ENCODE results near the gene SLC22A23.

Gene SLC22A23

DNA sequence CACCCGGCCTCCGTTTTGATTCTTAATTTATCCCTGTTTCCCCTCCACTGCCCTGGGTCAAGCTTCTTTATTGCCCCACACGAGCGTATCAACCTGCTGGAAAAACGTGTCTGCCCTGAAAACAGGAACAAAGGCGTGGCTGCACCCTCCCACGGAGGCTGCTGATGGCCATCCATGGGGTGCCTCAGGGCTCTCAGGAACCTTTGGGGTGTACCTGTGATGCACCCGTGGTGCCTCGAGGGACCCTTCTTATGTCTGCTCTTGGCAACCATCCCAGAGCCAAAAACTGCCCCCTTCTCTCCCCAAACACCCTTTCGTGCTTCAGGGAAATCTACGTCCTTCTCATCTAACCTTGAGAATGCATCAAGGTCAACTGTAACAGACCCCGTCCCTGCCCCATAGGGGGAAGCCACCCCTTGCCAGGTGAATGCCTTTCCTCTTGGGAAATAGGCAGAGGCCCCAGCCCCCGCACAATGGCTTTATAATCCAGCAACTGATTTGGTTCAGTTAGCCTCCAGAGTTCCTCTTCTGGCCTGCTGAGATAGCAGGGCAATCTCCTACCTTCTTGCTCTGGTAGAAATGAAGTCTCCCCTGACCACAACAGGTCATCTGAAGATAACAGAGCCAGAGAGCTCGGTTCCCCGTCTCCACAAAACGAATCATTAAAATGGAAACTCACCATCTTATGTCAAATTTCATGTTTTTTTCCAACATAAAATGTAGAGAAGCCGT is 168.7 kb downstream of the SLC22A23 start:
- Histone ChIP-seq H3K4me3 (ENCODE audit: low read depth, low read length) (no peak overlapping the region), H3K27me3 (ENCODE audit: control insufficient read depth, insufficient read depth, low read length) (no peaks in the 10 kb centered on the region), H3K36me3 (ENCODE audit: control insufficient read depth, insufficient read depth, low read length) (peaks cover 18% of the 10 kb centered on the region), H3K9me3 (ENCODE audit: control insufficient read depth, insufficient read depth, low read length) (no peaks in the 10 kb centered on the region), H3K9ac (ENCODE audit: low read depth, low read length) (no peak overlapping the region), H3K4me1 (ENCODE audit: control insufficient read depth, insufficient read depth, low read length) (no peaks in the 10 kb centered on the region)

- no peak overlapping the region for H3K9ac ChIP-seq (ENCODE audit: low read depth, low read length)
- no peaks in the 10 kb centered on the region for H3K9me3 ChIP-seq (ENCODE audit: control insufficient read depth, insufficient read depth, low read length)
- H3K4me3 ChIP-seq (ENCODE audit: low read depth, low read length): no peak overlapping the region
- H3K36me3 ChIP-seq (ENCODE audit: control insufficient read depth, insufficient read depth, low read length): peaks cover 18% of the 10 kb centered on the region
- H3K4me1 ChIP-seq (ENCODE audit: control insufficient read depth, insufficient read depth, low read length): peaks cover 5% of the 10 kb centered on the region
- no peaks in the 10 kb centered on the region for H3K27me3 ChIP-seq (ENCODE audit: control insufficient read depth, insufficient read depth, low read length)
Observed at GRCh38 chr6:3287308-3287707, 169.5 kb downstream of the SLC22A23 start.

DNA sequence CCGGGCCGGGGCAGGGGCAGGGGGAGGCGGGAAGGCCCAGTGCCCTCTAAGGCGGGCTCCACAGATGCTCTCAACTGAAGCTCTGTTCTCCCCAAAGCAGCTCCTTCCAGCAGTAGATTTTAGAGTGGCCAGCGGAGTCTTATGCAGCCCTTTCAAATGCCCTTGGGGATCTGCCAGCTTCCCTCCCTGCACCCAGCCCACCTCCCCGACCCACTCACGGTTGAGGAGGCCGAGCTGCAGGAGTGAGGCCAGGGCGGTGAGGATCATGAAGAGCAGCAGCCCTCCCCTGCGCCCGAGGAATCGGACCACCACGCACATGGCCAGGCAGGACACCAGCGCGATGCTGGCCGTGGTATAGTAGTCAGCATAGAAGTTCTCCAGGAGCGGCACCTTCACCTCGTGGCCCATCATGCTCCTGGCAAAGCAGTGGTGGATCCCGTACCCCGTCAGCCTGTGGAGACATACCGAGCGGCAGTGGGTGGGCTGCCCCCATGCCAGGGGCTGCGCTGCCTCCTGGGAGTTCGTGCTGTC is 170.1 kb downstream of the SLC22A23 start:
- H3K9ac ChIP-seq (ENCODE audit: low read depth, low read length): no peak overlapping the region
- peaks cover 9% of the 10 kb centered on the region for H3K4me1 ChIP-seq (ENCODE audit: control insufficient read depth, insufficient read depth, low read length)
- peaks cover 18% of the 10 kb centered on the region for H3K36me3 ChIP-seq (ENCODE audit: control insufficient read depth, insufficient read depth, low read length)
- H3K27me3 ChIP-seq (ENCODE audit: control insufficient read depth, insufficient read depth, low read length): no peaks in the 10 kb centered on the region
- H3K4me3 ChIP-seq (ENCODE audit: low read depth, low read length): no peak overlapping the region
- H3K9me3 ChIP-seq (ENCODE audit: control insufficient read depth, insufficient read depth, low read length): no peaks in the 10 kb centered on the region

- H3K9me3 ChIP-seq (ENCODE audit: control insufficient read depth, insufficient read depth, low read length): no peaks in the 10 kb centered on the region
- no peak overlapping the region for H3K4me3 ChIP-seq (ENCODE audit: low read depth, low read length)
Observed at GRCh38 chr6:3285732-3286131, 171.1 kb downstream of the SLC22A23 start.

GRCh38 chr6:3285049-3285639 is 171.7 kb downstream of the SLC22A23 start:
- no peak overlapping the region for H3K4me3 ChIP-seq (ENCODE audit: low read depth, low read length)
- H3K9me3 ChIP-seq (ENCODE audit: control insufficient read depth, insufficient read depth, low read length): no peaks in the 10 kb centered on the region
- H3K4me1 ChIP-seq (ENCODE audit: control insufficient read depth, insufficient read depth, low read length): peaks cover 12% of the 10 kb centered on the region
- no peak overlapping the region for H3K9ac ChIP-seq (ENCODE audit: low read depth, low read length)
- H3K36me3 ChIP-seq (ENCODE audit: control insufficient read depth, insufficient read depth, low read length): peaks cover 18% of the 10 kb centered on the region
- H3K27me3 ChIP-seq (ENCODE audit: control insufficient read depth, insufficient read depth, low read length): no peaks in the 10 kb centered on the region

More at GRCh38 chr6:3285732-3286131, 171.1 kb downstream of the SLC22A23 start:
- Histone ChIP-seq H3K36me3 (ENCODE audit: control insufficient read depth, insufficient read depth, low read length) (peaks cover 18% of the 10 kb centered on the region), H3K9ac (ENCODE audit: low read depth, low read length) (no peak overlapping the region), H3K27me3 (ENCODE audit: control insufficient read depth, insufficient read depth, low read length) (no peaks in the 10 kb centered on the region), H3K4me1 (ENCODE audit: control insufficient read depth, insufficient read depth, low read length) (peaks cover 12% of the 10 kb centered on the region)

DNA sequence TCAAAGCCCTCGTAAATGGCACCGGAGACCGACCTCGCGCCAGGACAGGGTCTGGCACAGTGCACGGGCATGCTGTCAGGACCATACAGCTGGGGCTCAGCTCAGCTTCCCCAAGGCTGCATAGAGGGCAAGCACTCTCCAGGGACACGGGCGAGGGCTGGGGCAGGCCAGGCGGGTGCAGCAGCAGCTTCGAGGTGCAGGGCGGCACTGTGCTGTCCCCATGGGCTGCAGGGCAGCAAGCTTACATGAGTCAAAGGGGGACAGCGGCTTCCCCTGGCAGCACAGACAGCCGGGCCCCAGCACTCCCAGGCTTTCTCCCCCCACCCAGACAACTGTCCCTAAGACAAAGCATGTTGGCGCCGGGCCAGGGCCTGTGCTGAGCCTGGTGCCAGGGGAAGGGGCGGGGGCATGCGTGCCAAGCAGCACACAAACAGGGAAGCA is 172.4 kb downstream of the SLC22A23 start:
- H3K9me3 ChIP-seq (ENCODE audit: control insufficient read depth, insufficient read depth, low read length): no peaks in the 10 kb centered on the region
- no peak overlapping the region for H3K4me3 ChIP-seq (ENCODE audit: low read depth, low read length)
- no peak overlapping the region for H3K9ac ChIP-seq (ENCODE audit: low read depth, low read length)
- H3K36me3 ChIP-seq (ENCODE audit: control insufficient read depth, insufficient read depth, low read length): peaks cover 18% of the 10 kb centered on the region
- peaks cover 12% of the 10 kb centered on the region for H3K4me1 ChIP-seq (ENCODE audit: control insufficient read depth, insufficient read depth, low read length)
- H3K27me3 ChIP-seq (ENCODE audit: control insufficient read depth, insufficient read depth, low read length): no peaks in the 10 kb centered on the region

DNA sequence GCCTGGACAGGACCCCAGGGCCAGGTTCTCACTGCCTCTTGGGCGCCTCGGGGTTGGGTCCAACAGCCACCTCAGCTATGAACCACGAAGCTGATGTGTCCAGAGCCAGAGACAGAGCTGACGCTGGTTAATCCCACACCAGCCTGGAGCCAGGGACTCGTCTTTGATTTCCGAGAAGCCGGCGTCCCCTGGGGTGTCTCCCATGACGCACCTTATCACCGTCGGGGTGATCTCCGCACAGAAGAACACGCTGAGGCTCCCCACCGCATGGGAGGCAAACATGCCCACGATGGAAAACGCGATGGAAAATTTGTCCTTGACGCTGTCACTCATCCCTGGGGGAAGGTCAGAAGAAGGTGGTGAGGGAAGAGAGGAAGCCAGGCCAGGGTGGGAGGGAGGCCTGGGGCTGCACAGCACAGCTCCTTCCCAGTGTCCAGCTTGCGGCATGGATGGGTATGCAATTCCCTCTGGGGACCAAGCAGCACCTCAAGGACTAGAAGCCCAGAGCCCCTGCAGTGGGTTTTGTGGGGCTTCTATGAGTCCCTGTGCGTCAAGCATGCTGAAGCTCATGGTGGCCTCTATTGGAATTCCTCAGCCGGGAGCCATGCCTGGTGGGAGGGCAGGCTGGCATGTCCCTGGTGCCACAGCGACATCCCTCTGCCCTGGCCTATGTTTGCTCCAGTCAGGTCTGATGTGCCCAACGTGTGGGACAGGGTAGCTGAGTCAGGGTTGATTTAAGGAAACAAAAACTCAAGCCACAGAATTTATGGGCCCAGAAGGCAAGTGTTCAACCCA is 173.0 kb downstream of the SLC22A23 start:
- Histone ChIP-seq H3K9ac (ENCODE audit: low read depth, low read length) (no peak overlapping the region), H3K9me3 (ENCODE audit: control insufficient read depth, insufficient read depth, low read length) (no peaks in the 10 kb centered on the region), H3K4me3 (ENCODE audit: low read depth, low read length) (no peak overlapping the region), H3K4me1 (ENCODE audit: control insufficient read depth, insufficient read depth, low read length) (peaks cover 12% of the 10 kb centered on the region), H3K36me3 (ENCODE audit: control insufficient read depth, insufficient read depth, low read length) (peaks cover 15% of the 10 kb centered on the region), H3K27me3 (ENCODE audit: control insufficient read depth, insufficient read depth, low read length) (no peaks in the 10 kb centered on the region)

DNA sequence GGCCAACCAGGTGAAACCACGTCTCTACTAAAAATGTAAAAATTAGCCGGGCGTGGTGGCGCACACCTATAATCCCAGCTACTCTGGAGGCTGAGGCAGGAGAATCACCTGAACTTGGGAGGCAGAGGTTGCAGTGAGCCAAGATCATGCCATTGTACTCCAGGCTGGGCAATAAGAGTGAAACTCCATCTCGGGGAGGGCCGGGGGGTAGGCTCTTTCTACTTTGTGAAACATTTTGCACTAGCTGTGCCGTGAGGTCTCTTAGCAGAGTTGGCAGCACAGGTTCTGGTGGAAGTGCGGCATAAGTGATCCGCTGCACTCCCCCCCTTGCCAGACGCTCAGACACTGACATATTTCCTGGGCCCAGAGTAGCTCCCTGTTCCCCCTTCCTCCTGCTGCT is 173.6 kb downstream of the SLC22A23 start:
- Histone ChIP-seq H3K4me1 (ENCODE audit: control insufficient read depth, insufficient read depth, low read length) (peaks cover 12% of the 10 kb centered on the region), H3K9me3 (ENCODE audit: control insufficient read depth, insufficient read depth, low read length) (no peaks in the 10 kb centered on the region), H3K36me3 (ENCODE audit: control insufficient read depth, insufficient read depth, low read length) (peaks cover 11% of the 10 kb centered on the region), H3K27me3 (ENCODE audit: control insufficient read depth, insufficient read depth, low read length) (no peaks in the 10 kb centered on the region), H3K4me3 (ENCODE audit: low read depth, low read length) (no peak overlapping the region), H3K9ac (ENCODE audit: low read depth, low read length) (no peak overlapping the region)

DNA sequence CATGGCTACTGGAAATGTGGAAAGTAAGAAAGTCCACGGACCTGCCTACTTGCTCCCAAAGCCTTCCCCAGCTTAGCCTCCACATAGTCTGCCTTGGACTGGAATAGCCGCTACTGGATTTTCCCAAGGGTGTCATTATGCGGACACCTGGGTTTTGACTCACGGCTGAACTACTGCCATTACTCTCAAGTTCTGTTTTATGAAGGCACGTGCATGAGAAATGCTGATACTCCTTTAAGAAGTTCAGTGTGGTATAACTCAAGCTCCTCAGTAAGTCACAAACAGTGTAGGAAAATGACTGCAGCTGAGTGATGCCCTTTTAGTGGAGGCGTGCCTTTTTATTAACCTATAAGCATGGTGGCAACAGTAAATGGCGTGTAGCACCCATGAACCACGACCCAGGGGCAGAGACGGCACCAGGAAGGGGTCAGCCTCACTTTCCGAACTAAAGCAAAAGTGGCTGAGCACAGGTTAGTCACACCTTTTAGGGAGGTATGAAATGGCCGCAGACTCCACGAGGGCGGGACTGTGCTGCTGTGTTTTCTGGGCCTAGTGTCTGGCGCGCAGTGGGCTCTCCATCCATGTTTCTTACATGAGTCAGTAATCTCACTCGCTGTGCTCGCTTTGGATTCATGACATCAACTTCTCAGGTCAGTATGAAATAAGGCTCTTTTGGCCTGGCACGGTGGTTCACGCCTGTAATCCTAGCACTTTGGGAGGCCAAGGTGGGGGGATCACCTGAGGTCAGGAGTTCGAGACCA is 174.2 kb downstream of the SLC22A23 start:
- Histone ChIP-seq H3K36me3 (ENCODE audit: control insufficient read depth, insufficient read depth, low read length) (peaks cover 13% of the 10 kb centered on the region), H3K9ac (ENCODE audit: low read depth, low read length) (no peak overlapping the region), H3K4me3 (ENCODE audit: low read depth, low read length) (no peak overlapping the region)

DNA sequence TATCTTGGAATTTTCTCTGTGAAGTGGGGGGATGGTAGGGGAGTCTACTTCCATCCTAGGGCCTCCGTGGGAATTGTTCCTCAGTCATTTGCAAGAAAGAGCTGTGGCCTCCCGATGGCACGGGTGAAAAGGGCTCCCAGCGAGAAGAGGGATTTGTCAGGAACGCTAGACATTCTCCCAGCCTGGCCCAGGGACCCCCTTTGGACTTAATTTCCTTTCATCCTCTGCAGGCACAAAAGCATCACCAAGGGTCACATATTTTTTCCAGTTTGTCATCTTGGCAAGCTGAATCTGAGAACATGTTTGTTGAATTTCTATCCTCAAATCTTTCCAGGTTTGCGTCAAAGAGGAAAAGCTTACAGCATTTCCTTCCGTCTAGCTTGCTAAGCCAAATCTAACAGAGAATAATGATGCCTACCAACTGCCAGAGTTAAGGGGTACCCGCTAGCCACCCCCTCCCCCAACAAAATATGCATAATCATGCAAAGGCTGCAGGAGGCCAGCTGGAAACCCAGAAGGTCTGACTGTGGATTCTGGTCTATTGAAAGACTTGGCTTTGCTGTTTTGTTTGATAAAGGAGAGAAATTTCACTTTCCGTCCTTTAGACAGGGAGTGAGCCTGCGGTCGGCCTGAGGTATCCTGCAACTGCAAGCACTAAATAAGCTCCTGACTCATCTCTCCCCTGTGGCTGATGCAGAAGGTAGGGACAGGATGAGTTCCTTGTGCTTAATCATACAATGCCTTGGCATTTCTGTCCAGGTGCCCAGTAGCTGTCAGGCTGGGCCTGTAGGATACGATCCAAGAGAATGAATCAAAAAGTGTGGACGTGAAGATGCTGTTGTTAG is 175.0 kb downstream of the SLC22A23 start:
- Histone ChIP-seq H3K4me1 (ENCODE audit: control insufficient read depth, insufficient read depth, low read length) (peaks cover 12% of the 10 kb centered on the region), H3K4me3 (ENCODE audit: low read depth, low read length) (no peak overlapping the region), H3K27me3 (ENCODE audit: control insufficient read depth, insufficient read depth, low read length) (no peaks in the 10 kb centered on the region), H3K36me3 (ENCODE audit: control insufficient read depth, insufficient read depth, low read length) (peaks cover 11% of the 10 kb centered on the region), H3K9me3 (ENCODE audit: control insufficient read depth, insufficient read depth, low read length) (no peaks in the 10 kb centered on the region), H3K9ac (ENCODE audit: low read depth, low read length) (no peak overlapping the region)

More for the DNA sequence above, 174.2 kb downstream of the SLC22A23 start:
- Histone ChIP-seq H3K9me3 (ENCODE audit: control insufficient read depth, insufficient read depth, low read length) (no peaks in the 10 kb centered on the region), H3K27me3 (ENCODE audit: control insufficient read depth, insufficient read depth, low read length) (no peaks in the 10 kb centered on the region), H3K4me1 (ENCODE audit: control insufficient read depth, insufficient read depth, low read length) (peaks cover 12% of the 10 kb centered on the region)
